Mesenchymal stem cell (in vitro differentiated cells and primary cell): ENCODE results near the gene BAD.

Source experiments
- DNase-seq: peaks from one replicate; pipeline ENCODE4 v3.0.0-alpha.2; 2013
- H2AFZ ChIP-seq: one replicate; pipeline ENCODE4 v1.6.1; 2013; ENCODE audit warnings: low read depth, mild to moderate bottlenecking, control low read depth, inconsistent platforms, low read length, moderate library complexity
- H2AK5ac ChIP-seq: 2 replicates; pipeline ENCODE4 v1.6.1; 2013; ENCODE audit warnings: low read length, moderate library complexity, mild to moderate bottlenecking, inconsistent platforms; ENCODE audit not compliant: severe bottlenecking
- H2BK120ac ChIP-seq: one replicate; pipeline ENCODE4 v1.6.1; 2013; ENCODE audit warnings: low read depth, mild to moderate bottlenecking, inconsistent platforms, low read length, moderate library complexity
- H2BK12ac ChIP-seq, 2 experiments: one replicate each; pipeline ENCODE4 v1.6.1; 2013; ENCODE audit warnings: inconsistent platforms in 2 of 2, low read length in 2 of 2, mild to moderate bottlenecking in 2 of 2, moderate library complexity in 2 of 2, control low read depth in 1 of 2
- H2BK15ac ChIP-seq: one replicate; pipeline ENCODE4 v1.6.1; 2013; ENCODE audit warnings: mild to moderate bottlenecking, low read depth, inconsistent platforms; ENCODE audit not compliant: poor library complexity, severe bottlenecking
- H2BK5ac ChIP-seq: 2 replicates; pipeline ENCODE4 v1.6.1; 2013; ENCODE audit warnings: low read depth, mild to moderate bottlenecking, low read length, control low read depth, inconsistent platforms; ENCODE audit not compliant: poor library complexity, severe bottlenecking
- H3K14ac ChIP-seq, 2 experiments: one replicate each; pipeline ENCODE4 v1.6.1; 2013; ENCODE audit warnings: inconsistent platforms in 2 of 2, low read length in 2 of 2, control low read depth in 1 of 2, mild to moderate bottlenecking in 1 of 2, moderate library complexity in 1 of 2
- H3K18ac ChIP-seq, 2 experiments: one replicate each; pipeline ENCODE4 v1.6.1; 2013; ENCODE audit warnings: inconsistent platforms in 2 of 2, low read length in 2 of 2, control low read depth in 1 of 2, low read depth in 1 of 2, mild to moderate bottlenecking in 1 of 2
- H3K23ac ChIP-seq, 2 experiments: one replicate each; pipeline ENCODE4 v1.6.1; 2013; ENCODE audit warnings: inconsistent platforms in 2 of 2, low read length in 2 of 2, mild to moderate bottlenecking in 2 of 2, moderate library complexity in 2 of 2, control low read depth in 1 of 2
- H3K27ac ChIP-seq: 2 replicates; pipeline ENCODE4 v1.5.1; 2013; ENCODE audit warnings: mild to moderate bottlenecking, moderate library complexity, low read length, control low read depth, inconsistent platforms; ENCODE audit not compliant: poor library complexity, severe bottlenecking
- H3K27me3 ChIP-seq, 2 experiments: 2 replicates each; pipeline versions ENCODE4 v1.6.1 to v1.7.0; 2013; ENCODE audit warnings: low read length in 2 of 2, mild to moderate bottlenecking in 2 of 2, moderate library complexity in 2 of 2, control low read depth in 1 of 2, inconsistent platforms in 1 of 2; ENCODE audit not compliant: control insufficient read depth in 1 of 2, insufficient read depth in 1 of 2
- H3K36me3 ChIP-seq, 2 experiments: 2 replicates each; pipeline versions ENCODE4 v1.6.1 to v1.7.0; 2013; ENCODE audit warnings: low read length in 2 of 2, control low read depth in 1 of 2, inconsistent platforms in 1 of 2, low read depth in 1 of 2, mild to moderate bottlenecking in 1 of 2; ENCODE audit not compliant: insufficient read depth in 2 of 2, control insufficient read depth in 1 of 2
- H3K4ac ChIP-seq, 2 experiments: one replicate each; pipeline ENCODE4 v1.6.1; 2013; ENCODE audit warnings: inconsistent platforms in 2 of 2, low read length in 2 of 2, mild to moderate bottlenecking in 2 of 2, moderate library complexity in 2 of 2, control low read depth in 1 of 2, low read depth in 1 of 2
- H3K4me1 ChIP-seq: 2 replicates; pipeline ENCODE4 v1.6.1; 2013; ENCODE audit warnings: low read depth, low read length, control low read depth; ENCODE audit not compliant: control insufficient read depth, insufficient read depth
- H3K4me2 ChIP-seq: 2 replicates; pipeline ENCODE4 v1.6.1; 2013; ENCODE audit warnings: low read length, mild to moderate bottlenecking, inconsistent platforms; ENCODE audit not compliant: poor library complexity, severe bottlenecking
- H3K4me3 ChIP-seq, 2 experiments: 2 replicates each; pipeline versions ENCODE4 v1.5.1 to v1.7.0; 2013; ENCODE audit warnings: low read length in 2 of 2, mild to moderate bottlenecking in 2 of 2, control low read depth in 1 of 2, low read depth in 1 of 2; ENCODE audit not compliant: insufficient read depth in 1 of 2
- H3K79me1 ChIP-seq: replicated peaks from 2 replicates; pipeline ENCODE4 v1.6.1; 2013; ENCODE audit warnings: mild to moderate bottlenecking, control low read depth, low read length, inconsistent platforms; ENCODE audit not compliant: poor library complexity, severe bottlenecking
- H3K9ac ChIP-seq: 2 replicates; pipeline ENCODE4 v1.7.0; 2013; ENCODE audit warnings: mild to moderate bottlenecking, low read length, moderate library complexity
- H3K9me3 ChIP-seq: 2 replicates; pipeline ENCODE4 v1.7.0; 2013; ENCODE audit warnings: mild to moderate bottlenecking, low read length; ENCODE audit not compliant: control insufficient read depth
- H4K8ac ChIP-seq: one replicate; pipeline ENCODE4 v1.6.1; 2013; ENCODE audit warnings: inconsistent platforms, mild to moderate bottlenecking, low read length, moderate library complexity
- H4K91ac ChIP-seq: one replicate; pipeline ENCODE4 v1.6.1; 2013; ENCODE audit warnings: mild to moderate bottlenecking, low read length, inconsistent platforms
- WGBS: methylation state at CpG from one replicate; pipeline ENCODE4 v1.1.7; 2013; ENCODE audit warnings: mixed read lengths; 5-methylcytosine and 5-hydroxymethylcytosine counted together

The BAD gene

DNA sequence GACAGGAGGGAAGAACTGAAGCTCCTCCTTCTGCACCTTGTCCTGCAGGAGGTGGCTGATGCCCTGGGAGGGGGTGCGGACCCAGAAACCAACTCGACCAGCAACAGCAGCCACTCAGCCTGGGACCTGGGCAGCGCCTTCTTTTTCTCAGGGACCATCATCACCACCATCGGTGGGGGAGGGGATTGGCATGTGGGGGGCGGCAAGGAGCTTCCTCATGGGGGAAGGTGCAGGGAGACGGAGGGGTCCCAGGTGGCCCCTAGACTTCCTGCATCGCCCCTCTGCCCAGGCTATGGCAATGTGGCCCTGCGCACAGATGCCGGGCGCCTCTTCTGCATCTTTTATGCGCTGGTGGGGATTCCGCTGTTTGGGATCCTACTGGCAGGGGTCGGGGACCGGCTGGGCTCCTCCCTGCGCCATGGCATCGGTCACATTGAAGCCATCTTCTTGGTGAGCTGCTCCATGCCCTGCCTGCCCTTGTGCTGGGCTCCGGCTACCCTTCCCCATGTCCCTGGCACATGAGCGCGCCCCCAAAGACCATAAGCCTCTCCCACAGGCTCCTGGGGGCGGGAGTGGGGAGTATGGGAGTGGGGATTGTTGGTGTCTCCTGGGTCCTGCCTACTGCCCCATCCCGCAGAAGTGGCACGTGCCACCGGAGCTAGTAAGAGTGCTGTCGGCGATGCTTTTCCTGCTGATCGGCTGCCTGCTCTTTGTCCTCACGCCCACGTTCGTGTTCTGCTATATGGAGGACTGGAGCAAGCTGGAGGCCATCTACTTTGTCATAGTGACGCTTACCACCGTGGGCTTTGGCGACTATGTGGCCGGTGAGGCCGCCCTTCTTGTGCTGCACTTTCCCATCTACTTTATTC lies 12.6 kb upstream of the BAD start:
- H3K18ac ChIP-seq = no peak overlapping the region

GRCh38 chr11:64296236-64296635 lies 11.8 kb upstream of the BAD start:
- 22% methylated on average over 1 of the region's 1 CpG for WGBS
- Histone ChIP-seq H3K4me3 (no peak overlapping the region), H3K23ac (no peak overlapping the region)

More for the DNA sequence above, 12.6 kb upstream of the BAD start:
- peaks cover 24% of the 10 kb centered on the region for H3K4me1 ChIP-seq
- peaks cover 80 to 81% of the 10 kb centered on the region in 2 experiments for H3K27me3 ChIP-seq
- 18% methylated on average over 28 of the region's 34 CpGs for WGBS
- no peak overlapping the region for H3K23ac ChIP-seq
- H4K8ac ChIP-seq = no peak overlapping the region
- no peak overlapping the region for H2BK15ac ChIP-seq
- H3K4ac ChIP-seq = no peak overlapping the region
- no peak overlapping the region for H3K9ac ChIP-seq
- H3K9me3 ChIP-seq = no peaks in the 10 kb centered on the region
- H4K91ac ChIP-seq = no peak overlapping the region
- no peak for DNase-seq
- no peak overlapping the region for H2BK120ac ChIP-seq
- H3K14ac ChIP-seq = no peak overlapping the region
- H3K79me1 ChIP-seq = no peaks in the 10 kb centered on the region
- H3K4me3 ChIP-seq = no peak overlapping the region
- H2BK5ac ChIP-seq = no peak overlapping the region
- no peak overlapping the region for H3K27ac ChIP-seq
- H3K4me2 ChIP-seq = no peak overlapping the region
- H3K36me3 ChIP-seq = no peaks in the 10 kb centered on the region
- no peak overlapping the region for H2AFZ ChIP-seq
- H2BK12ac ChIP-seq = no peak overlapping the region
- H2AK5ac ChIP-seq = no peak overlapping the region

DNA sequence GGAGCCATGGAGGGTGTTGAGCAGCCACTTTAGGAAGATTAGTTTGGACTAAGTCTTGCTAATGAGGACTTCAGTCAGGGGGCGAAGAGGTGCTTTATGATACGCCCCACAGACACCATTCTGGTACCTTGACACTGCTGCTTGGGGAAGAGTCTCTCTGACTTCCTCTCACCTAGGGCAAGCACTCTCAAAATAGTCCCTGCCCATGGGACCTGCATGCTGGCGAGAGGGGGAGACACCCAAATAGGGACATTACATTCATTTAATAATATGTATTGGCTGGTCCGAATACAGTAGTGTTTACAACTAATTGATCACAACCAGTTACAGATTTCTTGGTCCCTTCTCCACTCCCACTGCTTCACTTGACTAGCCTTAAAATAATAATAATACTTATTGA lies 11.3 kb upstream of the BAD start:
- no peaks in the 10 kb centered on the region for H3K9me3 ChIP-seq
- H4K91ac ChIP-seq = no peak overlapping the region
- DNase-seq = no peak
- 61% methylated on average over 2 of the region's 4 CpGs for WGBS
- no peak overlapping the region for H3K27ac ChIP-seq
- no peak overlapping the region for H2BK15ac ChIP-seq
- H3K79me1 ChIP-seq = peaks cover 1% of the 10 kb centered on the region
- H3K18ac ChIP-seq = no peak overlapping the region
- no peak overlapping the region for H2AK5ac ChIP-seq
- H2AFZ ChIP-seq = no peak overlapping the region
- no peak overlapping the region for H3K23ac ChIP-seq
- H2BK5ac ChIP-seq = no peak overlapping the region
- no peak overlapping the region for H3K4ac ChIP-seq
- no peak overlapping the region for H3K4me2 ChIP-seq
- H3K36me3 ChIP-seq = peaks cover 0 to 2% of the 10 kb centered on the region in 2 experiments
- peaks cover 85 to 91% of the 10 kb centered on the region in 2 experiments for H3K27me3 ChIP-seq
- no peak overlapping the region for H3K4me3 ChIP-seq
- H3K4me1 ChIP-seq = peaks cover 33% of the 10 kb centered on the region
- H2BK12ac ChIP-seq = no peak overlapping the region
- H2BK120ac ChIP-seq = no peak overlapping the region
- no peak overlapping the region for H3K14ac ChIP-seq
- no peak overlapping the region for H3K9ac ChIP-seq
- H4K8ac ChIP-seq = no peak overlapping the region

More at GRCh38 chr11:64296236-64296635, 11.8 kb upstream of the BAD start:
- Histone ChIP-seq H3K27me3 (peaks cover 82 to 87% of the 10 kb centered on the region in 2 experiments), H2AK5ac (no peak overlapping the region), H3K9me3 (no peaks in the 10 kb centered on the region), H3K9ac (no peak overlapping the region), H4K91ac (no peak overlapping the region), H2BK15ac (no peak overlapping the region), H3K27ac (no peak overlapping the region), H3K4ac (no peak overlapping the region), H3K14ac (no peak overlapping the region), H4K8ac (no peak overlapping the region), H3K4me1 (peaks cover 32% of the 10 kb centered on the region), H3K18ac (no peak overlapping the region), H3K79me1 (peaks cover 1% of the 10 kb centered on the region), H3K4me2 (no peak overlapping the region), H3K36me3 (peaks cover 0 to 1% of the 10 kb centered on the region in 2 experiments), H2BK12ac (no peak overlapping the region), H2BK5ac (no peak overlapping the region), H2BK120ac (no peak overlapping the region), H2AFZ (no peak overlapping the region)
- no peak for DNase-seq

- no peak for DNase-seq
- Histone ChIP-seq H2AK5ac (no peak overlapping the region), H3K9ac (no peak overlapping the region), H2BK15ac (peak overlapping the region; percentile 6), H3K27me3 (peaks cover 83 to 87% of the 10 kb centered on the region in 2 experiments), H3K4me2 (no peak overlapping the region), H3K4ac (no peak overlapping the region), H4K91ac (no peak overlapping the region), H2BK120ac (no peak overlapping the region), H3K18ac (no peak overlapping the region), H3K14ac (peak overlapping the region in 1 of 2 experiments; percentile 31), H4K8ac (no peak overlapping the region), H3K27ac (no peak overlapping the region), H2BK5ac (no peak overlapping the region), H2BK12ac (no peak overlapping the region), H3K36me3 (peaks cover 0 to 2% of the 10 kb centered on the region in 2 experiments), H3K9me3 (no peaks in the 10 kb centered on the region), H3K4me1 (peaks cover 23% of the 10 kb centered on the region), H3K4me3 (no peak overlapping the region), H2AFZ (no peak overlapping the region), H3K23ac (no peak overlapping the region), H3K79me1 (peaks cover 1% of the 10 kb centered on the region)
- 55% methylated on average over 3 of the region's 3 CpGs for WGBS
These were observed 10.3 kb upstream of the BAD start for GRCh38 chr11:64294774-64295173.
